ENCODE measurements around the gene ELMO1. TPM values are rescaled to one million over a fixed set of nuclear protein-coding genes. Genes with fewer than 3 reads are reported as not detected.

ELMO1 gene
- total RNA-seq, 1 experiment from 2014 or later = 1.1 TPM

DNA sequence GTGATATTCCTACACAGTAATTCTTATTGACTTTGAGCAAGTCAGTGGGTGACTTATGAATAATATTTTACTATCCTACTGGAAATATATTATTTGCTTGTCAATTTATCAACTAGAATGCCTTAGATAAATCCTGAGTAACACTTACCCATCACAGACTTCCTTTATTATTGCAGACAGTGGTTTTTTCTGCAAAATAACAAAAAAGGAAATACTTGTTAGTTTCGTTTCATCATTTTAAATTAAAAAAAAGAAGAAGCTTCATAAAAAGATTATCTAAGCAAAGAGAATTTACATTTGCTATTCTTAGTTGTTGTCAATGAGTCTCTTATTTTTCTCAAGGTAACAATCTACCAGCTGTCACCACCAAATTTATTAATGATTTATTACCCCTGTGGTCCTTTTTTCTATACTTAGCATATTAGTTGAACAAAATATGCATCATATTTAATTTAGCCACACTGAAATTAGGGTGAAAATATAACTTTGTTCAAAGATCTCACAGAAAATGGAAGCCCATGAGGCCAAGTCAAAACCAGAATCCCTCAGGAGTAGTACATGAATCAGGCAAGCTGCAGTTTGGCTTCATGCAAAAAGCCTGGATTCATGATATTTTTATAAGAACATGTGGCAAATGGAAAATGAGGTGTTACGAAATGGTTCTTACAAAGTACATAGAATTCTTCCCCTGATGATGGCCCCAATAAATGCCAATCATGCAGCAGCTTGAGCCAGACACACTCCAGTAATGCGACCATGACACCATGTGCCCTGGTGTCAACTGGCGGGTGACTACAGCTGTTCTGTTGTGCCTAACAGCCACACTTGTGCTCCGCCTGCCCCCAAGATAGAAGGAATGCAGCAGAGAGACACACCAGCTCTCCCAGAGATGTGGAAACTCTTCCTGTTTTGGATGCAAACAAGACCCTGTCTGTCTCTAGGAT, 132.6 kb downstream of the ELMO1 start:
- no peaks in the 10 kb centered on the region for H3K9me2 ChIP-seq (ENCODE audit: insufficient read depth)
- intact Hi-C loops (cut with micrococcal nuclease) = loop anchor here (5.0 kb wide), 1 partner anchor 381 kb away; no protein-coding TSS in a partner anchor

More for the DNA sequence above, 132.6 kb downstream of the ELMO1 start:
- Histone ChIP-seq H3K4me3 (replicated peaks in 1 of 2; ENCODE audit: low read depth in 1 of 2, low read length in 2 of 2) (no peak overlapping the region), H3K9me3 (ENCODE audit: control insufficient read depth in 1 of 2, insufficient read depth in 1 of 2, low read depth in 1 of 2, low read length in 2 of 2) (no peaks in the 10 kb centered on the region), H3K79me2 (ENCODE audit: insufficient read depth, low read length) (no peaks in the 10 kb centered on the region), H2AFZ (ENCODE audit: low read depth, low read length, poor library complexity, severe bottlenecking) (no peak overlapping the region), H3K27me3 (ENCODE audit: insufficient read depth, low read length) (peaks cover 16% of the 10 kb centered on the region; the same call in 1 of the 2 replicates), H3K9ac (ENCODE audit: low read length) (no peak overlapping the region), H3K4me2 (ENCODE audit: low read length) (no peak overlapping the region), H3K4me1 (ENCODE audit: control insufficient read depth in 1 of 2, insufficient read depth in 2 of 2, low read length in 2 of 2) (no peaks in the 10 kb centered on the region), H4K20me1 (ENCODE audit: insufficient read depth) (no peaks in the 10 kb centered on the region), H3K27ac (ENCODE audit: low read depth, low read length) (no peak overlapping the region), H3K36me3 (ENCODE audit: control insufficient read depth in 1 of 2, insufficient read depth in 2 of 2, low read length in 2 of 2) (no peaks in the 10 kb centered on the region)
- no TSS peak for BruUV-seq (replicated peaks)
- ChIA-PET CTCF (no interaction called here), POLR2A (no interaction called here), RAD21 (ENCODE audit: low non-redundant PET in 1 of 2, low total read pairs in 2 of 2, uncharacterized antibody in 2 of 2, unreplicated experiment in 2 of 2) (no interaction called here)
- ATAC-seq (no peak), DNase-seq (ENCODE audit: low read depth, low spot score) (no peak)
- TF ChIP-seq YY1 (IDR thresholded peaks at IDR 0.05; ENCODE audit: extremely low read depth, insufficient replicate concordance, low read depth, low read length) (no peak), POLR2A (IDR thresholded peaks at IDR 0.05; ENCODE audit: borderline replicate concordance, extremely low read depth, insufficient read depth, insufficient read length) (no peak), ZNF274 (IDR thresholded peaks at IDR 0.05; ENCODE audit: low read depth, low read length) (no peak), SP1 (IDR thresholded peaks at IDR 0.05; ENCODE audit: low read depth) (no peak), EZH2phosphoT487 (IDR thresholded peaks at IDR 0.05; ENCODE audit: borderline replicate concordance) (no peak), CEBPB (IDR thresholded peaks at IDR 0.05; ENCODE audit: low read depth) (no peak), SIN3A (IDR thresholded peaks at IDR 0.05; ENCODE audit: low read depth) (no peak), ELF1 (IDR thresholded peaks at IDR 0.05; ENCODE audit: borderline replicate concordance, low read depth) (no peak), EGR1 (IDR thresholded peaks at IDR 0.05; ENCODE audit: low read depth) (no peak), POLR2AphosphoS5 (IDR thresholded peaks at IDR 0.05; ENCODE audit: low read depth, low read length) (no peak), CBX3 (IDR thresholded peaks at IDR 0.05; ENCODE audit: low read depth) (no peak), EZH2 (IDR thresholded peaks at IDR 0.05) (no peak), FOSL1 (IDR thresholded peaks at IDR 0.05; ENCODE audit: low read depth) (no peak), JUND (IDR thresholded peaks at IDR 0.05) (no peak), TCF7L2 (IDR thresholded peaks at IDR 0.05; ENCODE audit: borderline replicate concordance, extremely low read depth, insufficient read depth, insufficient read length) (no peak), SRF (IDR thresholded peaks at IDR 0.05; ENCODE audit: low read depth) (no peak)
- TF ChIP-seq, protein P1, sequence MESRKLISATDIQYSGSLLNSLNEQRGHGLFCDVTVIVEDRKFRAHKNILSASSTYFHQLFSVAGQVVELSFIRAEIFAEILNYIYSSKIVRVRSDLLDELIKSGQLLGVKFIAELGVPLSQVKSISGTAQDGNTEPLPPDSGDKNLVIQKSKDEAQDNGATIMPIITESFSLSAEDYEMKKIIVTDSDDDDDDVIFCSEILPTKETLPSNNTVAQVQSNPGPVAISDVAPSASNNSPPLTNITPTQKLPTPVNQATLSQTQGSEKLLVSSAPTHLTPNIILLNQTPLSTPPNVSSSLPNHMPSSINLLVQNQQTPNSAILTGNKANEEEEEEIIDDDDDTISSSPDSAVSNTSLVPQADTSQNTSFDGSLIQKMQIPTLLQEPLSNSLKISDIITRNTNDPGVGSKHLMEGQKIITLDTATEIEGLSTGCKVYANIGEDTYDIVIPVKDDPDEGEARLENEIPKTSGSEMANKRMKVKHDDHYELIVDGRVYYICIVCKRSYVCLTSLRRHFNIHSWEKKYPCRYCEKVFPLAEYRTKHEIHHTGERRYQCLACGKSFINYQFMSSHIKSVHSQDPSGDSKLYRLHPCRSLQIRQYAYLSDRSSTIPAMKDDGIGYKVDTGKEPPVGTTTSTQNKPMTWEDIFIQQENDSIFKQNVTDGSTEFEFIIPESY (IDR thresholded peaks at IDR 0.05; ENCODE audit: extremely low read depth, insufficient replicate concordance, low read length) = no peak
- TF ChIP-seq, protein P2, sequence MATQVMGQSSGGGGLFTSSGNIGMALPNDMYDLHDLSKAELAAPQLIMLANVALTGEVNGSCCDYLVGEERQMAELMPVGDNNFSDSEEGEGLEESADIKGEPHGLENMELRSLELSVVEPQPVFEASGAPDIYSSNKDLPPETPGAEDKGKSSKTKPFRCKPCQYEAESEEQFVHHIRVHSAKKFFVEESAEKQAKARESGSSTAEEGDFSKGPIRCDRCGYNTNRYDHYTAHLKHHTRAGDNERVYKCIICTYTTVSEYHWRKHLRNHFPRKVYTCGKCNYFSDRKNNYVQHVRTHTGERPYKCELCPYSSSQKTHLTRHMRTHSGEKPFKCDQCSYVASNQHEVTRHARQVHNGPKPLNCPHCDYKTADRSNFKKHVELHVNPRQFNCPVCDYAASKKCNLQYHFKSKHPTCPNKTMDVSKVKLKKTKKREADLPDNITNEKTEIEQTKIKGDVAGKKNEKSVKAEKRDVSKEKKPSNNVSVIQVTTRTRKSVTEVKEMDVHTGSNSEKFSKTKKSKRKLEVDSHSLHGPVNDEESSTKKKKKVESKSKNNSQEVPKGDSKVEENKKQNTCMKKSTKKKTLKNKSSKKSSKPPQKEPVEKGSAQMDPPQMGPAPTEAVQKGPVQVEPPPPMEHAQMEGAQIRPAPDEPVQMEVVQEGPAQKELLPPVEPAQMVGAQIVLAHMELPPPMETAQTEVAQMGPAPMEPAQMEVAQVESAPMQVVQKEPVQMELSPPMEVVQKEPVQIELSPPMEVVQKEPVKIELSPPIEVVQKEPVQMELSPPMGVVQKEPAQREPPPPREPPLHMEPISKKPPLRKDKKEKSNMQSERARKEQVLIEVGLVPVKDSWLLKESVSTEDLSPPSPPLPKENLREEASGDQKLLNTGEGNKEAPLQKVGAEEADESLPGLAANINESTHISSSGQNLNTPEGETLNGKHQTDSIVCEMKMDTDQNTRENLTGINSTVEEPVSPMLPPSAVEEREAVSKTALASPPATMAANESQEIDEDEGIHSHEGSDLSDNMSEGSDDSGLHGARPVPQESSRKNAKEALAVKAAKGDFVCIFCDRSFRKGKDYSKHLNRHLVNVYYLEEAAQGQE (IDR thresholded peaks at IDR 0.05; ENCODE audit: low read depth) = no peak
- TF ChIP-seq, protein P3, sequence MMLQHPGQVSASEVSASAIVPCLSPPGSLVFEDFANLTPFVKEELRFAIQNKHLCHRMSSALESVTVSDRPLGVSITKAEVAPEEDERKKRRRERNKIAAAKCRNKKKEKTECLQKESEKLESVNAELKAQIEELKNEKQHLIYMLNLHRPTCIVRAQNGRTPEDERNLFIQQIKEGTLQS (IDR thresholded peaks at IDR 0.05) = no peak
- TF ChIP-seq, protein P4, sequence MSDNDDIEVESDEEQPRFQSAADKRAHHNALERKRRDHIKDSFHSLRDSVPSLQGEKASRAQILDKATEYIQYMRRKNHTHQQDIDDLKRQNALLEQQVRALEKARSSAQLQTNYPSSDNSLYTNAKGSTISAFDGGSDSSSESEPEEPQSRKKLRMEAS (IDR thresholded peaks at IDR 0.05) = no peak
